ENCODE results near the gene DIP2C. TPM values are rescaled to one million over a fixed set of nuclear protein-coding genes. Genes with fewer than 3 reads are reported as not detected.

Gene DIP2C
- total and polyA plus RNA-seq, 4 donors: 6.4 to 40.2 (median 23.8) TPM

- WGBS, 2 donors: 62 to 71% methylated on average over 9 of the region's 9 CpGs
- H3K27ac ChIP-seq (ENCODE audit: low read depth in 1 of 2, low read length in 2 of 2): no peak overlapping the region
- H3K4me3 ChIP-seq (ENCODE audit: low read length in 2 of 2): no peak overlapping the region
- no peak for DNase-seq
- H3K9me3 ChIP-seq (ENCODE audit: control insufficient read depth, low read length): no peaks in the 10 kb centered on the region
- no peaks in the 10 kb centered on the region for H3K4me1 ChIP-seq (ENCODE audit: control insufficient read depth in 1 of 2, insufficient read depth in 2 of 2, low read length in 2 of 2)
- no peak for ATAC-seq (ENCODE audit: low FRiP score)
- H3K36me3 ChIP-seq (ENCODE audit: control insufficient read depth in 1 of 2, insufficient read depth in 2 of 2, low read length in 1 of 2): peaks cover 0 to 8% of the 10 kb centered on the region in 2 donors
- intact Hi-C loops (cut with DNase I): no loop called here
- H3K27me3 ChIP-seq (ENCODE audit: control insufficient read depth in 1 of 2, insufficient read depth in 2 of 2, low read length in 1 of 2): no peaks in the 10 kb centered on the region
These were observed 410.2 kb downstream of the DIP2C start for GRCh38 chr10:279232-279631.

DNA sequence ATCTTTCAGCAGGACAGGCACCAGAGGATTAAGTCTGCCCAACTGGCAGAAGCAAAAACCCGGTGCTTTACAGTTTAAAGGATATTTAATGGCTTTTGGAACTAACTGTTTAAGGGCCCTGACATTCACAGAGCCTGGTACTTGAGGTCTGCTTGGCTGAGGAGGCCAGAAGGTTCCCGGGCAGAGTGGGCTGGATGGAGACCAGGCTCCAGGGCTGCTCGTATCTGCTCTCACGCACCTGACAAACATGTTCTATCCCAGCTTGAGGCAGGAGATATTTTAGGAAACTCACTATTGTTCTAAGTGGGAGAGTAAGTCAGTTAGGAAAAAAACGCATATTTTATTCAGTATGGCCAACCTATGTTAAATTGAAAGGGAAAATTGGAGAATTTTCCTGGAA, 410.8 kb downstream of the DIP2C start:
- Histone ChIP-seq H3K4me1 (ENCODE audit: control insufficient read depth in 1 of 2, insufficient read depth in 2 of 2, low read length in 2 of 2) (no peaks in the 10 kb centered on the region), H3K9me3 (ENCODE audit: control insufficient read depth, low read length) (no peaks in the 10 kb centered on the region), H3K27me3 (ENCODE audit: control insufficient read depth in 1 of 2, insufficient read depth in 2 of 2, low read length in 1 of 2) (no peaks in the 10 kb centered on the region), H3K27ac (ENCODE audit: low read depth in 1 of 2, low read length in 2 of 2) (no peak overlapping the region), H3K36me3 (ENCODE audit: control insufficient read depth in 1 of 2, insufficient read depth in 2 of 2, low read length in 1 of 2) (peaks cover 0 to 8% of the 10 kb centered on the region in 2 donors), H3K4me3 (ENCODE audit: low read length in 2 of 2) (no peak overlapping the region)
- ATAC-seq (ENCODE audit: low FRiP score) (no peak), DNase-seq (no peak)
- intact Hi-C loops (cut with DNase I): no loop called here
- WGBS, 2 donors: 68 to 69% methylated on average over 5 of the region's 5 CpGs

DNA sequence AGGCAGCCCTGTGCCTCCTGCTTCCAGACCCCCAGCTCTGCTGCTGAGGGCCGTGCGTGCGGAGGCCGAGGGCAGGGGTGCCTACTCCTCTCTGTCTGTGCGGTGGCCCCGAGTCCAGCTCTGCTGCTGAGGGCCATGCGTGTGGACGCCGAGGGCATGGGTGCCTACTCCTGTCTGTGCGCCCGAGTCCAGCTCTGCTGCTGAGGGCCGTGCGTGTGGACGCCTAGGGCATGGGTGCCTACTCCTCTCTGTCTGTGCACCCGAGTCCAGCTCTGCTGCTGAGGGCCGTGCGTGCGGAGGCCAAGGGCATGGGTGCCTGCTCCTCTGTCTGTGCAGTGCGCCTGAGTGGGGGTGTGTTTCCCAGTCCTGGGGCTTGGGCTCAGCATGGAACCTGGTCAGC, 411.5 kb downstream of the DIP2C start:
- Histone ChIP-seq H3K27ac (ENCODE audit: low read depth in 1 of 2, low read length in 2 of 2) (no peak overlapping the region), H3K36me3 (ENCODE audit: control insufficient read depth in 1 of 2, insufficient read depth in 2 of 2, low read length in 1 of 2) (peaks cover 0 to 8% of the 10 kb centered on the region in 2 donors), H3K27me3 (ENCODE audit: control insufficient read depth in 1 of 2, insufficient read depth in 2 of 2, low read length in 1 of 2) (no peaks in the 10 kb centered on the region), H3K4me1 (ENCODE audit: control insufficient read depth in 1 of 2, insufficient read depth in 2 of 2, low read length in 2 of 2) (no peaks in the 10 kb centered on the region), H3K9me3 (ENCODE audit: control insufficient read depth, low read length) (no peaks in the 10 kb centered on the region), H3K4me3 (ENCODE audit: low read length in 2 of 2) (no peak overlapping the region)
- DNase-seq (no peak), ATAC-seq (ENCODE audit: low FRiP score) (peak; percentile 40)
- intact Hi-C loops (cut with DNase I): no loop called here
- 94 to 96% methylated on average over 19 of the region's 19 CpGs for WGBS, 2 donors

DNA sequence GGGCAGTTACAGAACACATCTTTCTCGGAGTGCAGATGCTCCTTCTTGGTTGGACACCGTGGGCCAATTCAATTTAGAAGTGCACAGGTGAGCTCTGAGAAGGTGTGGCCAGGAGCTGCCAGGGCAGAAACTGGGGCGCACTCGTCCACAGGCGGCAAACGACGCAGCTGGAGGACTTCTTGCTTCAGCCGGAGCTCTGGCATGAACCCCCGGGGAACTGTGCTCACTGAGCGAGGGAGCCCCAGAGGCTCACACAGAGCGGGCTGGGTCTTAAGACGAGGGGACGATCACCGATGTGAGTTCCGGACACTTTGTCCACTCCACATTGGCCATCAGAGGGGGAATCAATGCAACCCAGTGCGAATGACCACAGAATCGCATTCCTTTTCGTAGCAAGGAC, 413.8 kb downstream of the DIP2C start:
- Histone ChIP-seq H3K27ac (ENCODE audit: low read depth in 1 of 2, low read length in 2 of 2) (no peak overlapping the region), H3K9me3 (ENCODE audit: control insufficient read depth, low read length) (no peaks in the 10 kb centered on the region), H3K27me3 (ENCODE audit: control insufficient read depth in 1 of 2, insufficient read depth in 2 of 2, low read length in 1 of 2) (no peaks in the 10 kb centered on the region), H3K4me1 (ENCODE audit: control insufficient read depth in 1 of 2, insufficient read depth in 2 of 2, low read length in 2 of 2) (no peaks in the 10 kb centered on the region), H3K36me3 (ENCODE audit: control insufficient read depth in 1 of 2, insufficient read depth in 2 of 2, low read length in 1 of 2) (peaks cover 0 to 6% of the 10 kb centered on the region in 2 donors), H3K4me3 (ENCODE audit: low read length in 2 of 2) (no peak overlapping the region)
- WGBS, 2 donors: 91 to 93% methylated on average over 18 of the region's 18 CpGs
- no peak for DNase-seq
- intact Hi-C loops (cut with DNase I): no loop called here
- peak; percentile 12 for ATAC-seq (ENCODE audit: low FRiP score)

GRCh38 chr10:274866-275265, 414.6 kb downstream of the DIP2C start:
- ATAC-seq (ENCODE audit: low FRiP score): no peak
- H3K27ac ChIP-seq (ENCODE audit: low read depth in 1 of 2, low read length in 2 of 2): no peak overlapping the region
- H3K36me3 ChIP-seq (ENCODE audit: control insufficient read depth in 1 of 2, insufficient read depth in 2 of 2, low read length in 1 of 2): peaks cover 0 to 3% of the 10 kb centered on the region in 2 donors
- no peak overlapping the region for H3K4me3 ChIP-seq (ENCODE audit: low read length in 2 of 2)
- no peaks in the 10 kb centered on the region for H3K4me1 ChIP-seq (ENCODE audit: control insufficient read depth in 1 of 2, insufficient read depth in 2 of 2, low read length in 2 of 2)
- no peak for DNase-seq
- intact Hi-C loops (cut with DNase I): no loop called here
- WGBS, 2 donors: 80 to 82% methylated on average over 2 of the region's 2 CpGs
- no peaks in the 10 kb centered on the region for H3K27me3 ChIP-seq (ENCODE audit: control insufficient read depth in 1 of 2, insufficient read depth in 2 of 2, low read length in 1 of 2)
- H3K9me3 ChIP-seq (ENCODE audit: control insufficient read depth, low read length): no peaks in the 10 kb centered on the region

DNA sequence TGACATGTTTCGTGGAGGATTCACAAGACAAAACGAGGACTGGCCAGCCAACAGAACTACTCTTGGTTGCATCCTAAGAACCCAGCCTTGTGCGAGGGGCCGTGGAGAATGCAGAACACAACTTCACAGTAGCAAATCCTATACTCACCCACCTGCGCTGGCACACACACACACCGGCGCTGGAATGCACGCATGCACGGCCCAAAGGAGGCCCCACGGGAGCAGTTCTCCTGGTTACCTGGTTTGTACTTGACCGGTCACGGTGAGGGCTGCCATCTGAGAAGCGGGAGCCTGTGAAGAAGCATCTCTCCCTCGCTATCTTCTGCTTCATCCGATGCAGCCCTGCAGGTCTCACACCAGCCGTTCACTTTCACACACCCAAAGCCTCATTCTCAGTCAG, 416.4 kb downstream of the DIP2C start:
- no peaks in the 10 kb centered on the region for H3K4me1 ChIP-seq (ENCODE audit: control insufficient read depth in 1 of 2, insufficient read depth in 2 of 2, low read length in 2 of 2)
- no peaks in the 10 kb centered on the region for H3K9me3 ChIP-seq (ENCODE audit: control insufficient read depth, low read length)
- no peaks in the 10 kb centered on the region for H3K27me3 ChIP-seq (ENCODE audit: control insufficient read depth in 1 of 2, insufficient read depth in 2 of 2, low read length in 1 of 2)
- no peak overlapping the region for H3K4me3 ChIP-seq (ENCODE audit: low read length in 2 of 2)
- DNase-seq (no peak), ATAC-seq (ENCODE audit: low FRiP score) (no peak)
- no peak overlapping the region for H3K27ac ChIP-seq (ENCODE audit: low read depth in 1 of 2, low read length in 2 of 2)
- 97% methylated on average over 16 of the region's 16 CpGs for WGBS, 2 donors
- intact Hi-C loops (cut with DNase I): no loop called here
- no peaks in the 10 kb centered on the region for H3K36me3 ChIP-seq (ENCODE audit: control insufficient read depth in 1 of 2, insufficient read depth in 2 of 2, low read length in 1 of 2)

- H3K36me3 ChIP-seq (ENCODE audit: control insufficient read depth in 1 of 2, insufficient read depth in 2 of 2, low read length in 1 of 2): no peaks in the 10 kb centered on the region
- H3K27me3 ChIP-seq (ENCODE audit: control insufficient read depth in 1 of 2, insufficient read depth in 2 of 2, low read length in 1 of 2): no peaks in the 10 kb centered on the region
- H3K4me3 ChIP-seq (ENCODE audit: low read length in 2 of 2): no peak overlapping the region
- DNase-seq (no peak), ATAC-seq (ENCODE audit: low FRiP score) (no peak)
- no peaks in the 10 kb centered on the region for H3K9me3 ChIP-seq (ENCODE audit: control insufficient read depth, low read length)
- WGBS, 2 donors: 94 to 95% methylated on average over 6 of the region's 6 CpGs
- intact Hi-C loops (cut with DNase I): no loop called here
- no peak overlapping the region for H3K27ac ChIP-seq (ENCODE audit: low read depth in 1 of 2, low read length in 2 of 2)
- H3K4me1 ChIP-seq (ENCODE audit: control insufficient read depth in 1 of 2, insufficient read depth in 2 of 2, low read length in 2 of 2): no peaks in the 10 kb centered on the region
These were observed 417.7 kb downstream of the DIP2C start for GRCh38 chr10:271722-272121.

DNA sequence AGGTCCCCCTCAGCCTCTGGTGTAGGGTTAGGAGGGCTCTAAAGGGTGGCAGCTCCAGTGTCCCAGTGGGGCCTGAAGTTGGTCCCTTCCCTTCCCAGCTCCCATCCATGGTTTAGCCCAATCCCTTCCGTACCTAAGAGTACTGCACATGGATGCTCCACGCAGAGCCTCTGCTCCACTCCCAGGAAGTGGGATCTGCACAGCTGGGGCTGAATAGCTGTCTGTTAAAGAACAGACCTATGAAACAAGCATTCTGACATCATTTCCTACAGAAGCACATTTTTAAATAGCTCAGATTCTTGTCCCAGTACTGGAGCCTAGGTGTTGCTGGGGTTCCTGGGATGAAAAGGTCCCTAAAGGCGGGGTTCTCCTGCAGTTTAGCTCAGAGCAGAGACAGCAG, 418.3 kb downstream of the DIP2C start:
- Histone ChIP-seq H3K4me1 (ENCODE audit: control insufficient read depth in 1 of 2, insufficient read depth in 2 of 2, low read length in 2 of 2) (no peaks in the 10 kb centered on the region), H3K27me3 (ENCODE audit: control insufficient read depth in 1 of 2, insufficient read depth in 2 of 2, low read length in 1 of 2) (no peaks in the 10 kb centered on the region), H3K4me3 (ENCODE audit: low read length in 2 of 2) (no peak overlapping the region), H3K36me3 (ENCODE audit: control insufficient read depth in 1 of 2, insufficient read depth in 2 of 2, low read length in 1 of 2) (no peaks in the 10 kb centered on the region), H3K27ac (ENCODE audit: low read depth in 1 of 2, low read length in 2 of 2) (no peak overlapping the region), H3K9me3 (ENCODE audit: control insufficient read depth, low read length) (no peaks in the 10 kb centered on the region)
- ATAC-seq (ENCODE audit: low FRiP score) (no peak), DNase-seq (no peak)
- 81 to 97% methylated on average over 3 of the region's 3 CpGs for WGBS, 2 donors
- intact Hi-C loops (cut with DNase I): no loop called here

DNA sequence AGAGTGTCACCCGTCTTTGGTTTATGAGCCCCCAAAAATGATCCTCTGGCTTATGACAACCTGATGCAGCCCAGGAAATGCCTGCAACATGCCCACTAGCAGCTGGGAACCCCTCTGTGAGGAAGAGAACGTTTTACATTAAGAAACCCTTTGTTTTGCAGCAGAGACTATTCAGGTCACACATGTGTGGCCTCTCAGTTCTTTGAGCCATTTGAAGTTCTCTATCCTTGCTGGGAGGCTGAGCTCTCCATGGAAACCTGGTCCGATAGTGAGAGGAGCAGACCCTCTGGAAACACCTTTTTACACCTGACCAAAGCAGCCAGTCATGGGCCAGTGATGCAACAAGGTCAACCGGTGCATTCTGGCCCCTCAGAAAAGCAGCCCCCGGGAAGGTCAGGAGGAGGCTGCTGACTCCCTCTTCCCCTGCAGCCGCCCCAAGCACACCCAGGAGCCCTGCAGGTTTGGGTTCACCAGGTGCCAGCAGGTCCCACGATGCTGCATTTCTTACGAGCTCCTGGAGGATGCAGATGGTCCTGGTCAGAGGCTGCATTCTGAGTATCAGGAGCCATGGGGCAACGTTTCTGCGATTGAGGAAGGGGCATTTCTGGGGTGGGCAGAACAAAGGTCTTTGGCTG, 419.9 kb downstream of the DIP2C start:
- no peak for ATAC-seq (ENCODE audit: low FRiP score)
- Histone ChIP-seq H3K4me1 (ENCODE audit: control insufficient read depth in 1 of 2, insufficient read depth in 2 of 2, low read length in 2 of 2) (no peaks in the 10 kb centered on the region), H3K4me3 (ENCODE audit: low read length in 2 of 2) (no peak overlapping the region), H3K9me3 (ENCODE audit: control insufficient read depth, low read length) (no peaks in the 10 kb centered on the region), H3K27ac (ENCODE audit: low read depth in 1 of 2, low read length in 2 of 2) (no peak overlapping the region), H3K36me3 (ENCODE audit: control insufficient read depth in 1 of 2, insufficient read depth in 2 of 2, low read length in 1 of 2) (no peaks in the 10 kb centered on the region), H3K27me3 (ENCODE audit: control insufficient read depth in 1 of 2, insufficient read depth in 2 of 2, low read length in 1 of 2) (no peaks in the 10 kb centered on the region)
- no peak for DNase-seq
- intact Hi-C loops (cut with DNase I): no loop called here
- 82% methylated on average over 10 of the region's 10 CpGs for WGBS, 2 donors
